Cardiac septum (tissue), 1 donor: Measurements from ENCODE around the gene VWF. TPM values are rescaled to one million over a fixed set of nuclear protein-coding genes. Genes with fewer than 3 reads are reported as not detected.

Source experiments
- DNase-seq: peaks from one replicate; pipeline ENCODE4 v3.0.0-alpha.2; 2020; ENCODE audit warnings: low spot score
- intact Hi-C: fragments of 100-400 bp; cut with DNase I; formaldehyde crosslinking; loops from one replicate; pipeline ENCODE4 v1.14.0; 2022
- total RNA-seq: library from RNA; stranded (reverse); fragmentation: NEBNext Ultra II Directional; extraction: Animal tissue kit (Norgen Biotek cat#: 25700); gene quantifications from one replicate; pipeline ENCODE4 v1.2.1, GENCODE V29; 2021
- donor health status: DM: no; HTN: no; CAD: no.

The VWF gene
- total RNA-seq, 1 donor from 2014 or later = 350 TPM

- intact Hi-C loops = no loop called here
- DNase-seq = no peak
Observed at GRCh38 chr12:5946388-5946787, 178.1 kb downstream of the VWF start.

- intact Hi-C loops = no loop called here
- no peak for DNase-seq
Observed at GRCh38 chr12:5945071-5946008, 179.1 kb downstream of the VWF start, which contains the start of gene ANO2. Gene ANO2, minus strand, starts transcription at chr12:5945259. Its CDS starts 42 bp downstream, at chr12:5945217.

GRCh38 chr12:5944688-5945070 lies 179.8 kb downstream of the VWF start:
- no peak for DNase-seq

GRCh38 chr12:5944053-5944452 lies 180.4 kb downstream of the VWF start:
- intact Hi-C loops = no loop called here
- no peak for DNase-seq

More at GRCh38 chr12:5944688-5945070, 179.8 kb downstream of the VWF start:
- intact Hi-C loops = no loop called here

GRCh38 chr12:5941907-5942306 lies 182.6 kb downstream of the VWF start:
- intact Hi-C loops = no loop called here
- no peak for DNase-seq

- DNase-seq = no peak
- intact Hi-C loops = no loop called here
Observed at GRCh38 chr12:5927732-5928516, 196.5 kb downstream of the VWF start.

GRCh38 chr12:5925646-5926045 lies 198.8 kb downstream of the VWF start:
- no peak for DNase-seq
- intact Hi-C loops = no loop called here

- DNase-seq = no peak
- intact Hi-C loops = no loop called here
Observed at GRCh38 chr12:5924342-5924741, 200.1 kb downstream of the VWF start.

GRCh38 chr12:5923751-5924150 lies 200.7 kb downstream of the VWF start:
- intact Hi-C loops = no loop called here
- no peak for DNase-seq

GRCh38 chr12:5923043-5923605 lies 201.3 kb downstream of the VWF start:
- no peak for DNase-seq
- intact Hi-C loops = no loop called here

GRCh38 chr12:5921966-5922899 lies 202.2 kb downstream of the VWF start:
- no peak for DNase-seq
- intact Hi-C loops = no loop called here

GRCh38 chr12:5921027-5921909 lies 203.2 kb downstream of the VWF start:
- no peak for DNase-seq
- intact Hi-C loops = no loop called here

GRCh38 chr12:5916785-5917290 lies 207.6 kb downstream of the VWF start:
- intact Hi-C loops = no loop called here
- no peak for DNase-seq

- intact Hi-C loops = no loop called here
- DNase-seq = no peak
Observed at GRCh38 chr12:5915511-5915910, 209.0 kb downstream of the VWF start.

GRCh38 chr12:5914387-5915149 lies 209.9 kb downstream of the VWF start:
- intact Hi-C loops = no loop called here
- no peak for DNase-seq

- intact Hi-C loops = no loop called here
- DNase-seq = no peak
Observed at GRCh38 chr12:5913387-5913786, 211.1 kb downstream of the VWF start.
